Body of pancreas (tissue), 4 donors: ENCODE data around the gene UBE2J1. TPM values are rescaled to one million over a fixed set of nuclear protein-coding genes. Genes with fewer than 3 reads are reported as not detected.

ENCODE experiments used
- ATAC-seq: fragments of 150-250 bp; one replicate; pipeline ENCODE4 v1.9.1; 2016
- DNase-seq, 4 donors: peaks; one replicate each; pipeline ENCODE4 v3.0.0-alpha.2; 2019
- H3K27ac ChIP-seq, 4 donors: fragments of 200-600 bp; sonication (generic); 1 replicate in 3 of 4; 2 replicates in 1 of 4; pipeline versions ENCODE4 v1.5.1 to v1.6.1; 2016 to 2019; ENCODE audit warnings: mild to moderate bottlenecking in 1 of 4, mixed read lengths in 1 of 4, moderate library complexity in 1 of 4
- H3K27me3 ChIP-seq, 2 donors: fragments of 200-600 bp; sonication (generic); one replicate each; pipeline ENCODE4 v1.6.0; 2016; ENCODE audit warnings: mild to moderate bottlenecking in 1 of 2
- H3K36me3 ChIP-seq, 2 donors: fragments of 200-600 bp; sonication (generic); replicated peaks in 1 of 2; 2 replicates each; pipeline ENCODE4 v1.5.1; 2016; ENCODE audit warnings: low read depth in 2 of 2; ENCODE audit not compliant: insufficient read depth in 1 of 2
- H3K4me1 ChIP-seq: fragments of 200-600 bp; sonication (generic); one replicate; pipeline ENCODE4 v1.6.0; 2016
- H3K4me3 ChIP-seq, 2 donors: fragments of 200-600 bp; sonication (generic); 1 replicate in 1 of 2; 2 replicates in 1 of 2; pipeline ENCODE4 v1.5.1; 2016 to 2019
- H3K9me3 ChIP-seq, 3 donors: fragments of 200-600 bp; sonication (generic); 1 replicate in 2 of 3; 2 replicates in 1 of 3; pipeline ENCODE4 v1.5.1; 2016
- POLR2A ChIP-seq, 3 donors: fragments of 450-650 bp; IDR thresholded peaks; one replicate each; pipeline ENCODE4 v1.6.1; 2016; ENCODE audit warnings: antibody characterized with exemption in 3 of 3, mild to moderate bottlenecking in 2 of 3
- WGBS, 2 donors: methylation state at CpG; one replicate each; pipeline ENCODE4 v1.1.5; 2017; 5-methylcytosine and 5-hydroxymethylcytosine counted together
- intact Hi-C: fragments of 100-400 bp; cut with DNase I; formaldehyde crosslinking; loops from one replicate; pipeline ENCODE4 v1.15.1; 2023
- total RNA-seq, 2 donors: library from RNA; depleted of rRNA; stranded (reverse); fragments of >200 nt; gene quantifications; one replicate each; pipeline ENCODE4 v1.1.0, GENCODE V29; 2016
- TF ChIP-seq, protein P1 (sequence below), 7 experiments: fragments of 450-650 bp in 4 of 7; fragments of 200-600 bp in 3 of 7; sonication (generic) in 3 of 7; IDR thresholded peaks; one replicate each; pipeline ENCODE4 v1.5.1; 2016 to 2019; ENCODE audit warnings: antibody characterized with exemption in 7 of 7

UBE2J1 gene
- total RNA-seq, 2 donors from 2014 or later = 23.4 to 27.8 TPM

DNA sequence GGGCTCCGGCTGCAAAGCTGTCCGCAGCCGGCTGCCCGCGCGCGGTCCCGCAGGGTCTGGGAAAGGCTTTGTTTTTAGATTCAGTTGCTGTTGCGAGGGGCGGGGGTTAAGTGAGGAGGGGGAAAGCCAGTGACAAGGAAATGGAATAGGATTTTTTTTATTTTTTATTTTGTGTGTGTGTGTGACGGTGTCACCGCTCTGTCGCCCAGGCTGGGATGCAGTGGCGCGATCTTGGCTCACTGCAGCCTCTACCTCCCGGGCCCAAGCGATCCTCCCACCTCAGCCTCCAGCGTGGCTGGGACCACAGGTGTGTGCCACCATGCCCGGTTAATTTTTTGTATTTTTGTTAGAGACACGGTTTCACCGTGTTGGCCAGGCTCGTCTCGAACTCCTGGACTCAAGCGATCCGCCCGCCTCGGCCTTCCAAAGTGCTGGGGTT lies 615 bp upstream of the UBE2J1 start:
- H3K27ac ChIP-seq = peak overlapping the region; percentile 98 to 100 (median 98)
- ATAC-seq (no peak), DNase-seq (no peak)
- WGBS, 2 donors = 47 to 57% methylated on average over 23 to 27 of the region's 27 CpGs
- H3K4me3 ChIP-seq = peak overlapping the region; percentile 6 to 99
- peaks cover 35% of the 10 kb centered on the region for H3K4me1 ChIP-seq
- no peaks in the 10 kb centered on the region for H3K9me3 ChIP-seq
- H3K27me3 ChIP-seq = no peaks in the 10 kb centered on the region
- intact Hi-C loops = no loop called here
- TF ChIP-seq, protein P1, sequence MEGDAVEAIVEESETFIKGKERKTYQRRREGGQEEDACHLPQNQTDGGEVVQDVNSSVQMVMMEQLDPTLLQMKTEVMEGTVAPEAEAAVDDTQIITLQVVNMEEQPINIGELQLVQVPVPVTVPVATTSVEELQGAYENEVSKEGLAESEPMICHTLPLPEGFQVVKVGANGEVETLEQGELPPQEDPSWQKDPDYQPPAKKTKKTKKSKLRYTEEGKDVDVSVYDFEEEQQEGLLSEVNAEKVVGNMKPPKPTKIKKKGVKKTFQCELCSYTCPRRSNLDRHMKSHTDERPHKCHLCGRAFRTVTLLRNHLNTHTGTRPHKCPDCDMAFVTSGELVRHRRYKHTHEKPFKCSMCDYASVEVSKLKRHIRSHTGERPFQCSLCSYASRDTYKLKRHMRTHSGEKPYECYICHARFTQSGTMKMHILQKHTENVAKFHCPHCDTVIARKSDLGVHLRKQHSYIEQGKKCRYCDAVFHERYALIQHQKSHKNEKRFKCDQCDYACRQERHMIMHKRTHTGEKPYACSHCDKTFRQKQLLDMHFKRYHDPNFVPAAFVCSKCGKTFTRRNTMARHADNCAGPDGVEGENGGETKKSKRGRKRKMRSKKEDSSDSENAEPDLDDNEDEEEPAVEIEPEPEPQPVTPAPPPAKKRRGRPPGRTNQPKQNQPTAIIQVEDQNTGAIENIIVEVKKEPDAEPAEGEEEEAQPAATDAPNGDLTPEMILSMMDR (IDR thresholded peaks at IDR 0.05) = no peak
- TF ChIP-seq POLR2A (IDR thresholded peaks at IDR 0.05) = no peak
- H3K36me3 ChIP-seq = no peaks in the 10 kb centered on the region

DNA sequence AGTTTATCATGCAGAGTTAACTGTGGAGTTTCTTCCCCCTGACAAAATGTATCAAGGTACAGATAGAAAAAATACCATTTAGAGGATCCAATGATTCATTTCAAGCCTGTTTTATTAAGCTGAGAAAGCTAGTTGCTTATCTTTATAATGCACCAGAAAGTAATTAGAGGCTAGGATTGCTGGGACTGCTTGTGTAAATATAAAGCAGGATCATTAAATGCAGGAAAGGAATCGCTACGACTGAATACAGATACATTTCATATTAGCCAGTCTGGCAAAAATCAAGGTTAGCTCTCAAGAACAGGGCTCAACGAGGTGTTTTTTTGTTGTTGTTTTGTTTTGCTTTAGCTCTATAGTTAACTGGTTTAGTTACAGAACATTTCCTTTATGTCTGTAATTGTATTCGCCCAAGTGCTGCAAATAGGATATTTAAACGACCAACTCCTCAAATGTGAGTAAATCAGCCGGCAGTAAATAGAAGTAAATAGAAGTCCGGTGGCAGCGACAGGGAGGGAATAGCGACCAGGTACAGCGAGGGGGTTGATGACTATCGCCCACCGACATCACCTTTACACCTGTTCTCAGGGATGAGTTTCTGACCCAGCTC lies 748 bp downstream of the UBE2J1 start:
- no peak for DNase-seq
- peak overlapping the region; percentile 98 to 100 (median 98) for H3K27ac ChIP-seq
- TF ChIP-seq, protein P1 (IDR thresholded peaks at IDR 0.05) = no peak
- no peak for TF ChIP-seq POLR2A (IDR thresholded peaks at IDR 0.05)
- WGBS, 2 donors = 0 to 1% methylated on average over 12 of the region's 12 CpGs
- H3K27me3 ChIP-seq = no peaks in the 10 kb centered on the region
- no peak for ATAC-seq
- intact Hi-C loops = no loop called here
- no peaks in the 10 kb centered on the region for H3K36me3 ChIP-seq
- peak overlapping the region; percentile 63 to 99 for H3K4me3 ChIP-seq
- H3K9me3 ChIP-seq = no peaks in the 10 kb centered on the region
- peaks cover 46% of the 10 kb centered on the region for H3K4me1 ChIP-seq

GRCh38 chr6:89350281-89350966 lies 2.1 kb downstream of the UBE2J1 start:
- Histone ChIP-seq H3K27ac (peak overlapping the region in 3 of 4 donors; percentile 98 to 100 (median 99)), H3K4me1 (peaks cover 49% of the 10 kb centered on the region), H3K9me3 (no peaks in the 10 kb centered on the region), H3K27me3 (no peaks in the 10 kb centered on the region), H3K36me3 (no peaks in the 10 kb centered on the region), H3K4me3 (no peak overlapping the region)
- intact Hi-C loops = no loop called here
- ATAC-seq (no peak), DNase-seq (no peak)
- WGBS, 2 donors = 19 to 23% methylated on average over 4 of the region's 4 CpGs
- no peak for TF ChIP-seq POLR2A (IDR thresholded peaks at IDR 0.05)
- TF ChIP-seq, protein P1 (IDR thresholded peaks at IDR 0.05) = no peak

GRCh38 chr6:89348372-89348771 lies 4.2 kb downstream of the UBE2J1 start:
- Histone ChIP-seq H3K4me3 (no peak overlapping the region), H3K9me3 (no peaks in the 10 kb centered on the region), H3K4me1 (peaks cover 58% of the 10 kb centered on the region), H3K27ac (peak overlapping the region in 2 of 4 donors; percentile 16 to 54), H3K36me3 (no peaks in the 10 kb centered on the region), H3K27me3 (no peaks in the 10 kb centered on the region)
- TF ChIP-seq POLR2A (IDR thresholded peaks at IDR 0.05) = no peak
- TF ChIP-seq, protein P1 (IDR thresholded peaks at IDR 0.05) = no peak
- intact Hi-C loops = no loop called here
- 96% methylated on average over 1 of the region's 1 CpG for WGBS, 2 donors
- DNase-seq (no peak), ATAC-seq (no peak)
